Stomach (tissue), 4 donors: ENCODE measurements around the gene CALN1.

Experiments used
- EP300 ChIP-seq: sonication (generic); formaldehyde crosslinking; IDR thresholded peaks from one replicate; pipeline ENCODE4 v1.6.1; 2017; ENCODE audit warnings: antibody characterized with exemption
- POLR2A ChIP-seq, 4 donors: fragments of 450-650 bp; IDR thresholded peaks; one replicate each; pipeline ENCODE4 v1.6.1; 2016; ENCODE audit warnings: antibody characterized with exemption in 4 of 4, control low read depth in 2 of 4, mild to moderate bottlenecking in 1 of 4, moderate library complexity in 1 of 4
- POLR2AphosphoS5 ChIP-seq, 3 donors: sonication (generic); formaldehyde crosslinking; IDR thresholded peaks; one replicate each; pipeline ENCODE4 v1.6.1; 2016; ENCODE audit warnings: antibody characterized with exemption in 3 of 3

GRCh38 chr7:72321081-72321480 lies 91.1 kb downstream of the CALN1 start:
- TF ChIP-seq EP300 (no peak), POLR2A (IDR thresholded peaks at IDR 0.05) (no peak), POLR2AphosphoS5 (IDR thresholded peaks at IDR 0.05) (no peak)
